Bronchial epithelial cell (primary cell): Measurements from ENCODE around the gene IQCM. TPM values are rescaled to one million over a fixed set of nuclear protein-coding genes. Genes with fewer than 3 reads are reported as not detected.

Experiments used
- DNase-seq: peaks from one replicate; pipeline ENCODE4 v3.0.0-alpha.2; 2010; ENCODE audit warnings: low read depth
- FAIRE-seq: peaks from 2 replicates; lab custom pipeline; 2011; peaks lifted over from hg19 to GRCh38; lab: Jason Lieb, UNC
- H3K27me3 ChIP-seq: 2 replicates; pipeline ENCODE4 v1.5.1; 2011; ENCODE audit warnings: low read length; ENCODE audit not compliant: control insufficient read depth, insufficient read depth
- H3K36me3 ChIP-seq: 2 replicates; pipeline ENCODE4 v1.5.1; 2011; ENCODE audit warnings: low read length; ENCODE audit not compliant: control insufficient read depth, insufficient read depth
- H3K4me3 ChIP-seq: 2 replicates; pipeline ENCODE4 v1.5.1; 2011; ENCODE audit warnings: mild to moderate bottlenecking, low read depth, low read length, control low read depth
- CTCF ChIP-seq: IDR thresholded peaks from 2 replicates; pipeline ENCODE4 v1.5.1; 2011; ENCODE audit warnings: mild to moderate bottlenecking, moderate library complexity, low read length, control low read depth, inconsistent platforms; ENCODE audit not compliant: insufficient read depth, severe bottlenecking
- total RNA-seq: library from RNA; depleted of rRNA; stranded (reverse); fragments of >200 nt; gene quantifications from 2 replicates; pipeline ENCODE4 v1.2.1, GENCODE V29; 2014

Gene IQCM
- total RNA-seq, 1 donor from 2014 or later: not detected

GRCh38 chr4:149645790-149646189, 169.9 kb downstream of the IQCM start:
- peak; percentile 14 for TF ChIP-seq CTCF
- no peaks in the 10 kb centered on the region for H3K36me3 ChIP-seq
- no peaks in the 10 kb centered on the region for H3K27me3 ChIP-seq
- no peak overlapping the region for H3K4me3 ChIP-seq
- FAIRE-seq: no peak
- DNase-seq: peak; percentile 27

- no peak for FAIRE-seq
- TF ChIP-seq CTCF: no peak
- H3K36me3 ChIP-seq: no peaks in the 10 kb centered on the region
- no peak overlapping the region for H3K4me3 ChIP-seq
- peak; percentile 99 for DNase-seq
- H3K27me3 ChIP-seq: no peaks in the 10 kb centered on the region
Observed at GRCh38 chr4:149638073-149638472, 177.6 kb downstream of the IQCM start.

GRCh38 chr4:149634368-149634767, 181.3 kb downstream of the IQCM start:
- TF ChIP-seq CTCF: no peak
- Histone ChIP-seq H3K4me3 (no peak overlapping the region), H3K36me3 (no peaks in the 10 kb centered on the region), H3K27me3 (no peaks in the 10 kb centered on the region)
- FAIRE-seq (no peak), DNase-seq (no peak)

GRCh38 chr4:149631629-149632028, 184.0 kb downstream of the IQCM start:
- Histone ChIP-seq H3K27me3 (no peaks in the 10 kb centered on the region), H3K36me3 (no peaks in the 10 kb centered on the region), H3K4me3 (no peak overlapping the region)
- DNase-seq (no peak), FAIRE-seq (no peak)
- no peak for TF ChIP-seq CTCF

GRCh38 chr4:149630064-149630463, 185.6 kb downstream of the IQCM start:
- FAIRE-seq (no peak), DNase-seq (peak; percentile 22)

More at GRCh38 chr4:149630064-149630463, 185.6 kb downstream of the IQCM start:
- TF ChIP-seq CTCF: no peak
- Histone ChIP-seq H3K27me3 (no peaks in the 10 kb centered on the region), H3K4me3 (no peak overlapping the region), H3K36me3 (no peaks in the 10 kb centered on the region)
